Measurements from ENCODE around the gene SSH3. TPM values are rescaled to one million over a fixed set of nuclear protein-coding genes. Genes with fewer than 3 reads are reported as not detected.

Gene SSH3
- total RNA-seq, 1 donor from 2014 or later, result 55.4 TPM

- peak overlapping the region; percentile 92 for H3K27ac Mint-ChIP-seq
- H3K9me3 Mint-ChIP-seq, result no peaks in the 10 kb centered on the region
- no peak for DNase-seq (ENCODE audit: low spot score in 2 of 2, unreplicated experiment in 2 of 2)
- no peak for TF ChIP-seq CTCF (IDR thresholded peaks at IDR 0.05; ENCODE audit: unreplicated experiment)
- H3K4me1 Mint-ChIP-seq, result peaks cover 46% of the 10 kb centered on the region
- H3K4me3 Mint-ChIP-seq, result peak overlapping the region; percentile 93
- no peaks in the 10 kb centered on the region for H3K36me3 Mint-ChIP-seq
- no peaks in the 10 kb centered on the region for H3K27me3 Mint-ChIP-seq (ENCODE audit: low read depth)
Observed at GRCh38 chr11:67267188-67268080, 35.9 kb upstream of the SSH3 start.

GRCh38 chr11:67268081-67268961, 35.0 kb upstream of the SSH3 start:
- Mint-ChIP-seq H3K27me3 (ENCODE audit: low read depth) (no peaks in the 10 kb centered on the region), H3K9me3 (no peaks in the 10 kb centered on the region), H3K4me3 (peak overlapping the region; percentile 93), H3K27ac (no peak overlapping the region), H3K4me1 (peaks cover 37% of the 10 kb centered on the region), H3K36me3 (no peaks in the 10 kb centered on the region)
- TF ChIP-seq CTCF (IDR thresholded peaks at IDR 0.05; ENCODE audit: unreplicated experiment), result no peak
- DNase-seq (ENCODE audit: low spot score in 2 of 2, unreplicated experiment in 2 of 2), result no peak

- Mint-ChIP-seq H3K4me1 (peaks cover 36% of the 10 kb centered on the region), H3K27me3 (ENCODE audit: low read depth) (no peaks in the 10 kb centered on the region), H3K27ac (no peak overlapping the region), H3K36me3 (no peaks in the 10 kb centered on the region), H3K4me3 (peak overlapping the region; percentile 17), H3K9me3 (no peaks in the 10 kb centered on the region)
- TF ChIP-seq CTCF (IDR thresholded peaks at IDR 0.05; ENCODE audit: unreplicated experiment), result no peak
- no peak for DNase-seq (ENCODE audit: low spot score in 2 of 2, unreplicated experiment in 2 of 2)
Observed at GRCh38 chr11:67268962-67269268, 34.4 kb upstream of the SSH3 start.

GRCh38 chr11:67269401-67270255, 33.7 kb upstream of the SSH3 start:
- Mint-ChIP-seq H3K27ac (peak overlapping the region; percentile 73), H3K27me3 (ENCODE audit: low read depth) (no peaks in the 10 kb centered on the region), H3K9me3 (no peaks in the 10 kb centered on the region), H3K4me1 (peaks cover 36% of the 10 kb centered on the region), H3K36me3 (no peaks in the 10 kb centered on the region), H3K4me3 (peak overlapping the region; percentile 48)
- no peak for TF ChIP-seq CTCF (IDR thresholded peaks at IDR 0.05; ENCODE audit: unreplicated experiment)
- no peak for DNase-seq (ENCODE audit: low spot score in 2 of 2, unreplicated experiment in 2 of 2)

Data from mesothelial cell of epicardium (in vitro differentiated cells).